Activated naive CD4-positive, alpha-beta T cell treated with anti-CD3 and anti-CD28 coated beads for 36 hours (primary cell): ENCODE measurements around the gene PIK3CG. TPM values are rescaled to one million over a fixed set of nuclear protein-coding genes. Genes with fewer than 3 reads are reported as not detected.

Experiments used
- total RNA-seq, 2 experiments: library from RNA; stranded (reverse); gene quantifications; one replicate each; pipeline ENCODE4 v1.2.3, GENCODE V29; 2021

The PIK3CG gene
- total RNA-seq, 2 experiments from 2014 or later = 3.6 to 3.8 TPM

Other genes with a start within 250 kb of the PIK3CG start
- 10 to 100 TPM; 12.7 to 14.6 TPM for gene CCDC71L, start 204.1 kb upstream of the PIK3CG start, total RNA-seq
- 1 to 10 TPM; 1.5 TPM for gene PRKAR2B, start 179.4 kb downstream of the PIK3CG start, total RNA-seq